ENCODE data around the gene GLI3.

GLI3 gene

DNA sequence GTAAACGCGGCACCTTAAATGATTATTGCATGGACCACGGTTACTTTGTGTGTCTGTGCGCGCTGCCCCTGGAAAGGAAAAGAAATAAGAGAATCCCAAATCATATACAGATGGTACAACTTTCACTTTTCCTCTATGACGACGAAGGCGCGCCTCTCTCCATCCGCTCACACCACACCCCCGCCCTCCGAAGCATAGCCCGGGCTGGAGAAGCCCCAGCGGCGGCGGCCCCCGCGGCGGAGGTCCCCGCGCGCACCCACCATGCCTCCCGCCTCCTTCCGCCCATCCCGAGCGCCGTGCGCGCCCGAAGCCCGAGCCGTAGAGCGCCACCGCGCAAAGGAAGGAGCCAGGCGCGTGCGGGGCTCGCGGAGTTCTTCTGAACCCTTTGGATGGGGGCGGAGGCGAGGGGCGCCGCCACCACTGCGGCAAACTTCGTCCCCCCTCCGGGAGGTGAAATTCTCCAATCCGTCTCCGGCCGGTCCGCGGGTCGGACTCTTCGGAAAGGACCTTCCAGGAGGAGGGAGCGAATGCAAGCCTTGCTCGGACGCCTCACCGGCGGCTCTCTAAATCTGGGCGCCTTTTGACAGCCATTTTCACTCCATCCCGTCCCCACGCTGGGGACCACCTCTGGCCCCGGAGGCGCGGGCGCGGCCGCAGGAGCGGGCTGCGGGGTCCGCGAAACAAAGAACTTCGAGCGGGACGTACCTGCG, 588 bp downstream of the GLI3 start:
- DNase-seq (ENCODE audit: low read depth), result no peak

DNA sequence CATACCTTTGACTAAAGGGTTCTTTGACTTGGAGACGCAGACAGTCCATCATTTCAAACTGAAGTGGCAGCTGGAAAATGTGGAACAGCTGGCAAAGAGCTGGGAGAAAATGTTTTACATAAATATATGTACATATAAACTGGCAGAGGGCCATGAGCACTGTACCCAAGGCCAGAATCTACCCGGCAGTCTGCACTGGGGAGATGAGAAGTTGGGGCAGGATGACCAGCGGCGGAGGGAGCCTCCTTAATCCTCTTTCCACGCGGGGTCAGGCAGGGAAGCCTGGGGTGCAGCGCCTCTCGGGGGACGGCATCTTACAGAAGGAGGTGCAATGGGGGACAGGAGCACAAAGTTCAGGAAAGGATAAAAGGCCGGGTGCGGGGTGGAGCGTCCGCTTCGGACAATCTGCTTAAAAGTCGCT, 1.3 kb downstream of the GLI3 start:
- no peak for DNase-seq (ENCODE audit: low read depth)

DNA sequence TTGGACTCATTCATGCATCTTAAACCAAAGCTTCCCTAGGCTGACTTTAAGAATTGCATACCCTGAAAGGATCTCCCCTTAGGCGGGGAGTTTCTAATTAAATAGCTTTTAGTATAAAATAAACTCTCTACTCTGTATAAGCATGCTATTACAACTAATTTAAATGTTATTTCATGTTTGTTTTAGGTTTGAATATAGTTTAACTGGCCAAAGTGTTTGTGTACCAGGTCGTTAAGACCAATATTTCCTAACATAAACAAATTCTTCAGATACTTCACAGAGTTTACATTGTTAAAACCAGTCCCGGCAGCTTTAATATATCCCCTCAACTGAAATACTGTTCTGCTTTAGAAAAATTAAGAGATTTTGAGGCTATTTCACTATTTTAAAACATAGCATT, 2.3 kb downstream of the GLI3 start:
- no peak for DNase-seq (ENCODE audit: low read depth)

DNA sequence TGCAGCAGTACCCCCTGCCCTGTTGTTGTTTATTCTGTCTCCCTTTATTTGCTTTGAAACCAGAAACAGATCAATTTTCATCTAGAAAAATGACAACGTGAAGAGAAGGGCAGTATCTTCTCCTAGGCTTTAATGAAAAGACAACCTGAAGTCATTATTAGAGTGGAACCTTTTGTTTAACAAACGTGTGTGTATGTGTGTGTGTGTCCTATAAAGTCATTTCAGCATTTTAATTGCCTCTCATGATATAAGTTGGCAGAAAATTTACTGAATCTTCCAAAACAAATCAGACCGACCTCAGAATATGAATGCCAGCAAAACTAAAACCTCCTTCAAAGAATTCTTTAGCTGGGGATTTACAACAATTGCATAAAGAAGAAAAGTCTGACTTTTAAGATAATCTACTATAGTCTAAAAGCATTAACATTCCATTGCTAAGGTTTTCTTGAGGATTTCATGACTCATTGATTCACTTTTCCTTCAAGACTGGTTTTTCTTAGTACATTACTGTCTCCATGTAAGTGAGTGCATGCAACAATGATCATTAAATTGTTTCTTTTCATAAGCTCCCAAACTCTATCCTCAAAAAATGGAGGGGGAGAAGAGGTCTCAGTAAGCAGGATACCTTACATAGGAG, 3.2 kb downstream of the GLI3 start:
- DNase-seq (ENCODE audit: low read depth), result no peak

DNA sequence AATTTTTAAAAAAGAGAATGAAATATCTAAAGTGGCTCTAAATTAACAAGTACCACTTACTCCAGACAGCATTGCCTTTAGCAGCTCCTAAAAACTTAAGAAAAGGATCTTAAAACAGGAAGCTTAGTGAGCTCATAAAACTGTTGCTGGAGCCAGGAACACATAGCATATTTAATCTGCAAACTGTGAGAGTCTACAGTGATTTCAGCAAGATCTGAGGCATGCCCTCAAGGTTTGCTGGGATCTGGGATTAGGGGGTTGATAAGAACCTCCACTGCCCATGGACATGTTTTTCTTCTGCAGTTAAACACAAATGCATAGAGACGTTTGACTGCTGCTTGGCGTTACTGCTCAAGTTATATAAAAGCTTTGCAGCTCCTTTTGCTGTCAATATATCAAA, 3.8 kb downstream of the GLI3 start:
- DNase-seq (ENCODE audit: low read depth), result no peak

DNA sequence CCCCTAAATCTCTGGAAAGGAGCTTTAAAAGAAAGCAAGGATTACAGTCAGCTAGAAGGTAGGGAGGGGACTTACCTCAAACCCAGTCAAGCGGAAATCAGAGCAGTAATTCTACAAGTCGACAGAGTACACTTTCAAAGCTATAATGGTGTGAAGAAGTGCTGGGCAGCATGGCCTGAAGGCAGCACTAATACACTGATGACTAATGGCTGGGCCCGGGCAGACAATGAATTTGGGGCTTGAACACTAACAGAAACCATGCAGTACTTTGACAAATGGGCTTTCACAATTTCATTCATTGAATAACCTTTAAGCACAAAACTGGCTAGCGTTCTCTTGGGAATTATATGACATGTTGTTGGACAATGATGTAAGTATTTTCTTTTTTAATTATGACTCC, 4.7 kb downstream of the GLI3 start:
- DNase-seq (ENCODE audit: low read depth), result no peak

DNA sequence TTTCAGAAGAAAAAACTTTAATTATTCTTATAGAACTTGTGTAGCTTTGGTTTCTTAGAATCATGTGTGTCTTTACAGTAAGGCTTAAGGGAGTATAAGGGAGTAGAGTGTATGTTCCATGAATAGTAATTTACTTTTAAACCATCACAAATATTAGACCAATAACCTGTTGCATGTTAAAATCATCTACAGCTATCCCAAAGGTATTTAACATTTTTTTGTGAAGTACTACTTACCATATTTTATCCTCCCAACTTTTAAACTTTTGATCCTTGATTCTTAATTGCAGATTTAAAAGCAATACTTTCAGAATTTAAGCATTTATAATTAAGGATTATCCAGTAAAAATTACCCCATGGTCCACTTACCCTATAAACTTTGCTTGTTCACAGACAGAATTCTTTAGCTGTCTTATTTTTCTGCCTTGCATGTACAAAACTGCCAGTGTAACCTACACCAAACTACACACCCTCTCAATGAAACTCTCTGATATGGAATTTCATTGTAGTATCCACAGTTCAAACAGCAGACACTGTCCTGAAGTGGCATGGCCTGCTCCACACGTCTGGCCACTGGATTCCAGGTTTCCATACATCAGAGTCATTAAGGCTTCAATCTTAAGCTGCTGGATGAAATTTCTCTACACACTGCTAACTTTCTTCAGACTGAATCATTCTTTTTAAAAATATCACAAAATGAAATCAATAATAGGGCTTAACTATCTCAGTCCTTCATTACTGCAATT, 5.8 kb downstream of the GLI3 start:
- DNase-seq (ENCODE audit: low read depth), result no peak

DNA sequence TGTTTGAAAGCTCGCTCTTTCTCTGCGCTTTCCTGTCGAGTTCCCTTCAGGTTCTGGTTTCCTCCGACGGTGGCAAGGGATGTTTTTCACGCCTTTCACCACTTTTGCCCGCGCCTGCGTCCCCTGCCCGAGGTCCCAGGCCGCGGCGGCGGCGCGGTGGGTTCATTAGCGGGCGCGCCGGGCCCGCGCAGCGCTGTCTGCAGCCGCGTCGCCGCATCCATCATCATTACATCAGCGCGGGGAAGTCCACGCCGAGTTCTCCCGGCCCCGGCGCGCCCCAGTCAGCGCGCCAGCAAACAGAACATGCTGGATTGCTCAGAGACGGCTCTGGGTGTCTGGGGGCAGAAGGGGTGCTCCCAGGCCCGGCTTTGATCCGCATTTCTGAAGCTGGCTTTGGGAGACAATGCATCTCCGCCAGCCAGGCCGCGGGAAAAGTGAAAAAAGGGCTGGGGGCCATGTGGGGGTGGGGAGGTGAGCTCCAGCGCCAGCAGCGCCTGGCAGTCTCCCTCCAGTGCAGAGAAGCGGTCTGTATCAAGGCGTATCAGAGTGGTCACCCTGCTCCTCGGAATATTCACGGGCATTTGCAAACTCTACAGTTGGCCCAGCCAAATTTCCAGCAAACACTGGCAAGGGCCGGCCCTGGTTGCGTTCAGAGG, 8.9 kb downstream of the GLI3 start:
- no peak for DNase-seq (ENCODE audit: low read depth)

DNA sequence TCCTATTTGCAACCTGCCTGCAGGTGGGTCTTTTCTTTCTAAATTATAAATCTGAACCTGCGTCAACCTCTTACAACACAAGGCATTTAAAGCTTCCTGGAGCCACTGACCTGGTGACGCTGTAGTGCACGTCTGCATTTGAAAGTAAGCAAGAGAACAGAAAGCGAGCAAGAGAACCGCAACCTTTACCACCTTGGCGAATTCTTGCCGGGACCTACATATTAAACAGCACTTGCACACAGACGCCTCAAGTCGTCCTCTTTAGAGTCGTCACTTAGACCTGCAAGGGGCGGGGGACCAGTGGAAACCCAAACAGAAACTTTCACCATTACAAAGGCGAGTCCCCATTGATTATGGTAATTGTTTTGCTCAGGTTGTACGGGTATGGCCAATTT, 9.5 kb downstream of the GLI3 start:
- DNase-seq (ENCODE audit: low read depth), result no peak

DNA sequence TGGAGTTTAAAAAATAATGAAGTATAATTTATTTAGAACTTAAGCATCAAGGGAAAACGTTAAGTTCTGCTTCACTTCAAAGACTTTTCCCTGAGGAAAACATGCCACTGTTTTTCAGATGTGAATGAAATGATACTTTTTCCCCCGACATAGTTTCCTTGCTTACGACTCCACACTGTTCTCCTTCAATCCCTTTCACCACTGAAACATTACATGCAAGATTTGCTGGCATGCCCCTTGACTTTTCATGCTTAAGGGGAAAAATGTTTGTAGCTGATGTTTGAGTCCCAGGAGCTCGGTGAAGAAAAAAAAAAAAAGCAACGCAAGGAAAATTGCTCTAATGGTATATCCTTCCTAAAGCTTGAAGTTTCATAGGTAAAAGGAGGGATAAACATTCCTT, 10.0 kb downstream of the GLI3 start:
- DNase-seq (ENCODE audit: low read depth), result no peak

DNA sequence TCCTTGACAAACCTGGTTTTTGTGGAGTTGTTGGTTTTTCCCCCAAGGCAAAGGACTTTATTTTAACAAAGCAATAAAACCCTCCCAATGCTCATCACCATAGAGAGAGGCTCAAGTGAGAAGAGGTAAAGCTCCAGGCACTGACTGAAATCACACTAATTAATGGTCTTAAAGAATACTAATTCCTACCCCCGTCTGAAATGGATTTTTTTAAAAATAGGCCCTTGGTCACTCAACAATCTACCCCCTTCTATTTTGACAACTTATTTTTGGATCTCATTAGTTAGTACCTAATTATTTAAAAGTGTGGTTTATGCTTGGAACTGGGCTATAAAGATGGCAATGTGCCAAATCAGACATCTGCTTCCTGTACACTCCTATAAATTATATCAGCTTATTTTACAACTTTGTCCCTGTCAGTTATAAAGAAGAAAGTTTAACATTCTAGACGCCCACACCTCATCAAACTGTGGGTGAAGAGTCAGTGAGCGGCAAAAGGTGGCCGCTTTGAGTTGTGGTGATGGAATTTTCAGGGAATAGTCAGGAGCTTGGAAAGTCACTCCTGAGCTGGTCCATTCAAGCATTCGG, 10.6 kb downstream of the GLI3 start:
- no peak for DNase-seq (ENCODE audit: low read depth)

DNA sequence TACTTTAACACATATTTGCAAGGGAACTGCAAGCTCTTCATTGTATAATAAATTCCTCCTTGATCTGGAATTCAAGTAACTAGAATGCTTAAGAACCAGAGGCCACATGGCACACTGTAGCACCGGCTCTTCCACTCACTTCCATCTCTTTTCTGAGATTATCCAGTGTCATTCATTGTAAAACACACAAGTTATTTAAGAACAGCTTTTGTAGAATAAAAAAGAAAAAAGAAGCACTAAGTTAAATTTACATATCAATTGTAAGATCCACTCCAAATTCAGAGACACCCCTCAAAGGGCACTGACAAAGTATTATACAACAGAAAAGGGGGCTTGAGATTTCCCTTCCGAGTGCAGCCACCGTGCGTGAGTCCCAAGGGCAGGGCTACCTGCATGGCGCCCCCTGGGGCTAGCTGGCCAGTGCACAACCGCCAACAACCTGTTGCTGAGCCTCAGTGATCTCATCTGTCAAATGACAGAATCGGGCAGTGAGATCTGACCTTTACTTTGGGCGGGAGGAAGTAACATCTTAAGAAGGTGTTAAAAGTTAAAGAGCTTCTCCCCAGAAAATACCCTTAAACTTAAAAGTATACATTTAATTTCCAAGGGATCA, 12.5 kb downstream of the GLI3 start:
- DNase-seq (ENCODE audit: low read depth), result no peak

DNA sequence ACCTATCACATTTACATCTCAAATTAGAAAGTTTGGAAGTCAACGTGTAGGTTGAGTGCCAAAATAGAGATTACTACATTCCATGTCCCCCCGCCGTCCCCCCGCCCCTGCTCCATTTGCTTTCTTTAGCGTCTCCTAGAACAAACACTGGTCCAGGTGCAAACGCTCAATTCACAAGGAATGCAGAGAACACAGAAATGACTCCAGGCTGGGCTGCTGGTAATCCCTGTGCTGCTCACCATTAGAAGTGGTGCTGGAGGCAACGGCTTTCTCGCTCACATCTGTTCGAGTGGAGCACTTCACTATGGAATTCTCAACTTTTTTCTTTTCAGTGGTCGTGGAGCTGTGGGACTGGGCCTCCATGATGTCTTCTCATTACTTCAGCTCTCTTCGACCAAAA, 14.1 kb downstream of the GLI3 start:
- no peak for DNase-seq (ENCODE audit: low read depth)

DNA sequence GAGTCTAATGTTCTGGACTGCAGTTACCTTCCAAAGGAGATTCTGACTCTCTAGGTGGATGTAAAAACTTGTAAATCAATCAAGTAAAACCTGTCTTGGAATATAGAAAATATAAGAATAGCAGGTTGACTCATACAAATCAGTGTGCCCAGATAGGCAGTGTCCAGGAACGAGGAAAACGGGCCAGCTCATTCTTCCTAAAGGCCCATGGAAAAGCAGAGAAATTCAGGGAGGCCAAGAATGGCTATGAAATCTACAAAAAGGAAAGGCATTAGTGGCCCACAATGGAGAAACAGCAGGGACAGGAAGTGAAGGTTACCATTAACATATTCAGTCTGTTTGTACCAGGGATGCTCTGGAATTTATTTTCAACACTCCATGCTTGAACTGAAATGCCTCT, 14.9 kb downstream of the GLI3 start:
- DNase-seq (ENCODE audit: low read depth), result no peak

DNA sequence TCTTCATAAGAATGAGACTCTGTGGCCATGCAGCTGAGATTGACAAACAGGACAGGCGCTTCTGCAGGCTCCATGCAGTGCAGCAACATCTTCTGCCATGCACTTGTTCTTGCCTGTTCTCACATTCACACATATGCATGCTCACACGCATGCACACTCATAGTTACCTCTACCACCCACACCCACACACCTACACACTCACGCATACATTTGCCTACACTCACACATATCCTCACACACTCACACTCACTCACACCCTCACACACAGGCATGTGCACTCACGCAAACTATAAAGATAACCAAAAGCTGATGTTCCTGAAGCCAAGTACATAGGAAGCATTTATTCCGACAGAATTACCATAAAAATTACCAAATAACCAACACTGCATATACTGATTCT, 15.7 kb downstream of the GLI3 start:
- no peak for DNase-seq (ENCODE audit: low read depth)

DNA sequence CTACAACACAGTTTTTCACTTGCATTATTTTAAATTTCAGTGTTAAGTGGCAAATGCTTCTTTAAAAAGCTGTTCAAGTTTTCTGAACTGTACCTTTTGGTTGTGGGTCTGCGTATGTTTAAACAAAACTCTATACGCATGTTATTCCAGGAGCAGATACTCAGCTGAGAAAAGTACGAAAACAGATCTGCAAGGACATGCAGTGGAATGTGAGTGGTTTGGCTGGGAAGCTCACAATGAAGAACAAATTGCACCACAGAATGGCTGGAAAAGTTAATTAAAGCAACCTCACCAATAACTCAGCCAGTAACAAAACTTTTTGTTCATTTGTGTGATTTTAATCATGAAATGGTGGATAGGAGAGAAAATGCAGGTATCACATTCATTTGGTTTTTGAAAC, 17.6 kb downstream of the GLI3 start:
- no peak for DNase-seq (ENCODE audit: low read depth)

DNA sequence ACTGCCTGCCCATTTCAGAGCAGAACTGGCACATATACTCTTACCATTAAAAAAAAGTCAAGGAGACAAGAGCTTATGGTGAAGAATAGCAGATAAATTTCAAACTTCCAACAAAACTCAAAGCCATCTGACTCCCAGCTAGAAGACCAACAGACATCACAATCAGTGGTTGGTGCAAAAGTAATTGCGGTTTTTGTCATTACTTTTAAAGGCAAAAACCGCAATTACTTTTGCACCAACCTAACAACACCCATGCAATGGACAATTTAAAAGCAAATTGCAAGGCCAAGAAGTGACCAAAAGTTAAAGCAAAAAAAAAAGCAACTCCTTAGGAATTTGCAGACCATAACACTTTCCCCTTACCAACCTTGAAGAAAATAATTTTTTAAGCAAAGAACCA, 18.8 kb downstream of the GLI3 start:
- no peak for DNase-seq (ENCODE audit: low read depth)

DNA sequence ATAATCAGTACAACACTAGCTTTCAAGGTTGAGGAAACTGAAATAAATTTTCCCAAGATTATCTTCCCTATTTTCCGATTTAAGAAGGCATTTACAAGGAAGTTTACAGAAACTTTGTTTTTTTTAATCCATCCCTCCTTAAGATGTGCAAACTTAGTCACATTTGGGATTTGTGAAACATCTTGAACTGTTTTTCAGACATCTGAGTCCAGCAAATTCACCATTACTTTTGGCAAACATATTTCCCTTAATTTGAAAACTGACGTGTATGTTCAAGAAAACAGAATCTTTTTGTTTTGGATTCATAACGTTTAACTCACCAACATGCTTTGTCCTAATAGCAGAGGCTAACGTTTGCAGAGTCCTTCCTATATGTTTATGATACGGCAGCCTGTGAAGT, 19.5 kb downstream of the GLI3 start:
- no peak for DNase-seq (ENCODE audit: low read depth)

DNA sequence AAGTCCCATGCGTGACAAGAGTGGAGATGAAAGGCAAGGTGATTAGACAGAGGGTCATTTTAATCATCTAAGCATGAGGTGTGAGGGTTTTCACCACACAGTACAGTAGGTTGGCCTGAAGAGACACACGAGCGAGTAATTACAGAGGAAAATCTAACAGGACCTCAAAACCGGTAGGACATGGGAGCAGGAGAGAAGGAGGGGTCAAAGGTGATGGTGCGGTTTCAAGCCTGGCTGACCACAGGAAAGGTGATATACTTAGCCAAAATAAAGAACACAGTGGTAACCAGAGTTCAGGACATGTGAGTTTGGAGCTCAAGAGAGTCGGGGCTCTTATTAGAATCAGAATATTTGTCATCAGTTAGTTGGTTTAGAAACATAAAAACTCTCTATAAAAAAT, 20.0 kb downstream of the GLI3 start:
- DNase-seq (ENCODE audit: low read depth), result no peak

DNA sequence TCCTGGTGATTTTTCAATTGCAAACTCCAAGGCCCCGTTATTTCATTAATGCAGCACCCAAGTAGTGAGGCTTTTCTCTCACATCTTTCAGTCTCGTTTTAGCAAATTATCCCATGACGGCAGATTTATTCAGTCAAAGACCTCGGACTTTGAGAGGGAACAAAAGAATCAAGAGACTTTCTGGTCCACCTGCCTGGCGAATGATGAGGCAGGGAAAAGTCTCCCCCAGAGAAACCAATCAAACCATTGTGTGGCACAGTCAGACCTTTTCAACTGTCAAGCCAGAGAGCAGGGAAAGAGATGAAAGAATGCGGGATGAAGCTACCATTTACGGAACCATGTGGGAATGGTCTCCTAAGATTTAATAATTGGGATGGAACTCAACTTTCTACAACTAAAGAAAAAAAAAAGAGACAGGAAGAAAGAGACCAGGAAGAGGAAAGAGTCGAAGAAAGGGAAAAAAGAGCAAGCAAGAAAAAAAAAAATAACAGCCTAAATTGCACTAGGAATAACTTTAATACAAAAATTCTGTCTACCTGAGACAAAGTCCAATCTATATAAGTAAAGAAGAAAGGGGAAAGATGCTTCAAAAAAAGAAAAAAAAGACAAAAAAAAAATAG, 22.8 kb downstream of the GLI3 start:
- no peak for DNase-seq (ENCODE audit: low read depth)

DNA sequence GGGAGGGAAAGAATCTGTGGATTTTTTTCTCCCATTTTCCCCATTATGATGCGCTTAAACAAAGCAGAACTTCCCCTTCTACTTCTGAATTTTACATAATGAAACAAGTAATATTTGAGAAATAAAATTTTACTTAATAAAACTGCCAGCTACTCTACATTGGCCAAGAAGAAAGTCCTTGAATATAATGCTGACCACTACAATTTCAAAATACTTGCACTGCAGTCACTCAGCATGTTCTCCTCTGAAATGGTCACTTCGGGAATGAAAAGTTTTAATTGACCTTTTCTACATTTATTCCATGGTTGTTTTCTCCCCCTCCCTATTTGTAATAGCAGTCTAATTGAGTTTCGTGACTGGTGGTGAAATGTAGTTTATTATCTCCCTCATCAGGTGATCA, 23.9 kb downstream of the GLI3 start:
- no peak for DNase-seq (ENCODE audit: low read depth)
